NOMO-1 treated with DMSO at 0.1 percent for 48 hours (cell line): ENCODE measurements around the gene MED13L.

ENCODE experiments used
- DNase-seq: peaks from one replicate; lab custom pipeline; 2025; ENCODE audit not compliant: unreplicated experiment; lab: John Stamatoyannopoulos, UW

MED13L gene

DNA sequence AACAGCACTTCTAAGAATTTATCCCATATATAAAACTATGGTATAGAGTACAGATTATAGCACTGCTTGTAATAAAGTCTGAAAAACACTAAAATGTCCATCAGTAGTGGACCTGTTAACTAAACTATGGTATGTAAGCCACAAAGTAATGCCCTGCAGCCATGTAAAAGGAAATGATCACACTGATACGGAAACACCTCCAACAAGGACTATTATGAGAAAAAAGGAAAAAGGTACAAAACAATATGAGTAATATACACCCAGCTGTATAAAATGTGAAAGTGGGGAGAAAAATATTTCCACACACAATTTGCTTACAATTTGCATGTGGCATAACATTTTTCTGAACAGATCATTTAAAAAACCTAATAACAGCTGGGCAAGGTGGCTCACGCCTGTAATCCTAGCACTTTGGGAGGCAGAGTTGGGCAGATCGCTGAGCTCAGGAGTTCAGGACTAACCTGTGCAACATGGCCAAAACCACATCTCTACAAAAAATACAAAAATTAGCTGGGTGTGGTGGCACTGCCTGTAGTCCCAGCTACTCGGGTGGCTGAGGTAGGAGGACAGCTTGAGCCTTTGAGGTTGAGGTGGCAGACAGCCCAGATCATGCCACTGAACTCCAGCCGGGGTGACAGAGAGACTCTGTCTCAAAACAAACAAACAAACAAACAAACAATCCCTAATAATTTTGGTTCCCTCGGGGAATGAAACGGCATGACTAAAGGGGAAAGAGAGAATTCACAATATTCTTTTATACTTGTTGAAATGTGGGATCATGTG lies 250.5 kb downstream of the MED13L start:
- no peak for DNase-seq

DNA sequence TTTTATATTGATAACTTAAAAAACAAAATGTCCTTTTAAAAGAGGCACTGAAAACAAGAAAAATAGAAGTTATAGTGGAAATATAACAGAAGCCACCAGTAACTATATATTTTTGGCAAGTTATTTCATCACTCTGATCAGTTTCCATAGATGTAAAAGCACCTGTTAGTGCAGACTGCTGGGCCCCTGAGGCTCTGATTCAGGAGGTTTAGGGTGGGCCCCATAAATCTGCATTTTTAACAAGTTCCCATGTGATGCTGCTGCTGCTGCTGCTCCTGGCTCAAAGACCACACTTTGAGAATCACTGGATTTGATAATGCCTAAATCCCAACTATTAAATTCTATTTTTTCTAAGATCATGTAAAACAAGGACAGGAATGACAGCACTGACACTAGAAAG lies 251.1 kb downstream of the MED13L start:
- DNase-seq, result no peak

DNA sequence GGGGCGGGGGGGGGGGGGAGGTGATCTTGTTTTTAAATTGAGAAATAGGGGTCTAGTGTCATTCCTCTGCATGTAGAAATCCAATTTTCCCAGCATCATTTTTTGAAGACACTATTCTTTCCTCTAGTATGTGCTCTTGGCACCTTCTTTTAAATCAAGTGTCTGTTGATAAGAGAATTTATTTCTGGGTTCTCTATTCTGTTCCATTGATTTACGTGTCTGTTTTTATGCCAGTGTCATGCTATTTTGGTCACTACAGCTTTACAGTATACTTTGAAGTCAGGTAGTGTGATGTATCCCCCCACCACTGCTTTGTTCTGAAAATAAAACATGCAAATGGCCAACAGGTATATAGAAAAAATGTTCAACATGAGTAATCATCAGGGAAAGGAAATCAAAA lies 252.7 kb downstream of the MED13L start:
- DNase-seq, result no peak

DNA sequence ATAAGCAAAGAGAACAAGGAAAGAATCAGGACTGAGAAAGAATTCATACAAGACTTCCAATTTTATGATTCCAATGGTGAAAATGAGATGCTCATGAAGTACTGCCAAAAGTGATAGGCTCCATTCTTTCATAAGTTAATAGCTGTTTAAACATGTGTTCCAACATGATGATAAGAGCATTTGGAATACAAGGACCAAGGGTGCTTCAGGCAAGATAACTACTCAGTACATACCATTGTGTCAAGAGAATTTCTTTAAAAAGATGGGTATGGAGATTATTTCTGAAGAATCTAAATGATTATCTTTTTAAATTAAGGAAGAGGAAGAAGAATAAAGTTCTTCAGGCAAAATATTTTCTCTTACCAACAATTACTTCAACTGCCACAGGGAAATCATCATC lies 258.1 kb downstream of the MED13L start:
- DNase-seq, result no peak

- DNase-seq, result no peak
These were observed 259.2 kb downstream of the MED13L start for GRCh38 chr12:116018282-116018681.

DNA sequence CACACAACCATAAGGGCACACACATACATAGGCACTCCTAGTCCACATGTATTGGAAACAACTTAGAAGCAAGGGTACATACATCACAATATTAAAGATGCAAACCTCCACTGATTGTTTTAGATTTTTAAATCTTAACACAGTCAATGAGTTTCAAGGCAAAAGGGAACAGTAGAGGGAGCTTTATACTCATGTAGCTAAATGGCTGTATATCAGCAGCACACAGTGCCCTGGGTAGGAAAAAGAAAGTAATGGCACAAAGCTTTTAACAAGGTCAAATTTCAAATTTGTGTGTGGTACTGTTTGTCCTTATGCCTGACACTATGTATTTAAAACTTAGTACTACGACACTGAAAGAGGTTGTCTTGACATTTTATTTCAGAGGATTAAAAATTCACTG lies 262.0 kb downstream of the MED13L start:
- no peak for DNase-seq

DNA sequence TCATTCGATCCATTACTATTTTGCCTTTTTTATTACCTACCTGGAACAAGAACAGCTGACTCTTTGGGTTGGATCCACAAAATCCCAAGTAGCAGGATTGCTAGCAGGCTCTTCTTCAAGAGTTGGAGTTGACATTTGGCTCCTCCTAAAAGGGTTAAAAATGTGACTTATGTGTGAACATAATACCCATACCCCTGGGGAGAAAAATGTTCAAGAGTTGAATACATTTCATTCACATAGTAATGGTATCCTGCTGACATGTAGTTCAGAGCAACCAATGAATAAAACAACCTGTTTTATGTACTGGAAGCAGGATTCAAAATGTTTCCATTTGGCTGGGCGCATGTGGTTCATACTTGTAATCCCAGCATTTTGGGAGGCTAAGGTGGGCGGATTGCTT lies 264.7 kb downstream of the MED13L start:
- DNase-seq, result no peak

- no peak for DNase-seq
These were observed 266.3 kb downstream of the MED13L start for GRCh38 chr12:116011217-116011616.

- no peak for DNase-seq
These were observed 267.0 kb downstream of the MED13L start for GRCh38 chr12:116010467-116010866.

GRCh38 chr12:116009805-116010204 lies 267.7 kb downstream of the MED13L start:
- DNase-seq, result no peak

- no peak for DNase-seq
These were observed 271.4 kb downstream of the MED13L start for GRCh38 chr12:116006141-116006540.

DNA sequence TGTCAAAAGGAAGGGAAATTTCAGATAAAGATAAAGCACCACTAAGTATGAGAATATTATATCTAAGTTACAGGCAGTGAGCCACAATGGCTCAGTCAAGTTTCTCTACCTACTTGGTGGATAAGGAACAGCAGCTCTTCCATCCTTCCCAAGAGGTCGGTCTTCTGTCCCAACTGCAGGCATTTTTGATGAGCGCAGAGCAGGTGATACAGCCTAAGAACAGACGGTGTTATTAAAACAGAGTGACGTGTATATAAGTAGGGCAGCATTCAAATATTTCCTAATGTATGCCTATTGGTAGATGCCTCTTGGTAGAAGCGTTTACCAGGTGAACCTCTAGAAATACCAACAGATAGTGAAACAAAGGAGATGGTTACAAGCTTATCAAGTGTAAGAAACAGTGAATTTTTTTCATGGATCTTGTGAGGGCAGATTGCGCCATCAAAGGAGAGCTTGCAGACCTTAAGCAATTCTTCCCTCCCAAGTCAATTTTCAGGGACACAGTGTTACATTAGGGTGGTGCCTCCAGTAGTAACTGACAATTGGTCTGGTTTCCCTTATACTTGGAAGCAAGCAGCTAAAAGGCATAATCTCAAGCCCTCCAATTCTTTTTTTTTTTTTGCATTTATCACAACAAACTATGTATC lies 274.5 kb downstream of the MED13L start:
- no peak for DNase-seq

DNA sequence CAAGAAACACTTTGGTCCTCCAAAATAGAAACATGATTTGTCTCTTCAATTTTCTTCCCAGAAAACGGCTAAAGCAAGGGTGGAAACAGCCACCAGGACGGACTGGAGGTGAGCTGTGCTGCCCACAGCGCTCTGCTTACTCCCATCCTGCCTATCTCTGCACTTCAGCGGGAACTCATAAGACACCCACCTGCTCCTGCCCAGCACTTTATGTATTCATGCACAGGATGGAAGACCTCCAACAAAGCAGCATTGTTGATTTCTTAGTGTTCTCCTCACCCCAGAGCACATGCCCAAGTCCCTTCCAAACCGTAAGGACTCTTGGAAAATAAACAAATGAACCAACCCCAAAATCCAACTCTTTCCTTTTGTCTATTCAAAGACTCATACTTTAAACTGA lies 277.2 kb downstream of the MED13L start:
- no peak for DNase-seq

DNA sequence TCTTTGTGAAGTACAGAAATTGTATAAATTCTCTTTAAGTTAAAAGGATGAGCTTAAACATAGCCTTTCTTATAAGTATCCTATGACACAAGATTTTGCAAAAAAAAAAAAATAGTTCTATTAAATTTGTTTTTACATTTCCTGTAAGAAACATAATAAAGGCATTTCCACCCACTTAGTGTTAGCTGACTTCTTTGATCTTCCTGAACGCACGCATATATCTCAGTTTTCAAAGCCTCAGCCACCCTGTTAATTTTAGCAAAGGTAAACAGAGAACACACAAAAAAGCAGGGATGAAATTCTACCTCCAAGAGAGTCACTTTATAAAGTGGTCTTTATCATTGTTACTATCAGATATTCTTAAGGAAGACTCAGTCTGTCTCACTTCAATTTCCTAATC lies 277.9 kb downstream of the MED13L start:
- DNase-seq, result no peak

DNA sequence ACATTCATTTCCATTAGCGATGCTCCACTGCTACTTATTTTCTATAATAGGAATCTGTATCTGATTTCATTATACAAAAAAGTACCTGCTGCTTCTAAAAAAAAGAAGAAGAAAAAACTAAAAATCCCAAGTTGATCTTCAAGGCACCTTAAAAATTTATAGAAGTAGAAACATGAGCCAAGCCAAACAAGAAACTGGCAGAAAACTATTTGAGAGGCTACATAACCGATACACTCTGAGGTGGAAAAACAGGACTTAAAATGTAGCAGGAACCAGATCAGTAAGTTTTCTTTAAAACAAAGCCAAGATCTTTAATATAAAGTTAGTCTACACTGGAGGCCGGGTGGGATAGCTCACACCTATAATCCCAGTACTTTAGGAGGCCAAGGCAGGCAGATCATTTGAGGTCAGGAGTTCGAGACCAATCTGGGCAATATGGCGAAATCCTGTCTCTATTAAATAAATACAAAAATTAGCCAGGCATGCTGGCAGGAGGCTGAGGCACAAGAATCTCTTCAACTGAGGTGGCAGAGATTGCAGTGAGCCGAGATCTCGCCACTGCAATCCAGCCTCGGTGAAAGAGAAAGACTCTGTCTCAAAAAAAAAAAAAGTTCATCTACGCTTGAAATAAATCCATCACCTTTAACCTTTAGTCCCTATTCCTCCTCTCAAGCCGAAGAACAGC lies 278.6 kb downstream of the MED13L start:
- DNase-seq, result no peak

DNA sequence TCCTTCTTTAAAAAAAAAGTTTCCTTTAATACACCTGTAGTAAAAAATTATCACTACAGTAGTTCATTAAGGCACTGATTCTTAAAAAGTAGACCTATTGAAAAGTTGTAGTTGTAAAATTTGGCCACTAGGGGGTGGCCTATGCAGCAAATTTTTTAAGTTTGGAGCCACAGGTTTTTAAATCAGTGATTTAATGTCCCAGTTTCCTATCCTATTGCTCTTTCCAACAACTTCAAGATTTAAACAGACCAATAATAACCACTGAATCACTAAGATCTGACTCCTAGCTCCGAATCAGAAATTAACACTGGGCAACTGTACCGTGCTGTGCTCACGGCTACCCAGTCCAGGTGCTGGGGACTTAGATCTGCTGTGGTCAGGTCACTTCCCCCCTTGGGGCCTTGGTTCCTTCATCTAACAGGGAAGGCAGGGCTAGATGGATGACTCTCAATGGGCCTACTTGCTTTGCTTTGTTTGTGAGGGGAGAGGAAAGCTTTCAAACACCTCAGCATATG lies 279.3 kb downstream of the MED13L start:
- DNase-seq, result peak; percentile 56

DNA sequence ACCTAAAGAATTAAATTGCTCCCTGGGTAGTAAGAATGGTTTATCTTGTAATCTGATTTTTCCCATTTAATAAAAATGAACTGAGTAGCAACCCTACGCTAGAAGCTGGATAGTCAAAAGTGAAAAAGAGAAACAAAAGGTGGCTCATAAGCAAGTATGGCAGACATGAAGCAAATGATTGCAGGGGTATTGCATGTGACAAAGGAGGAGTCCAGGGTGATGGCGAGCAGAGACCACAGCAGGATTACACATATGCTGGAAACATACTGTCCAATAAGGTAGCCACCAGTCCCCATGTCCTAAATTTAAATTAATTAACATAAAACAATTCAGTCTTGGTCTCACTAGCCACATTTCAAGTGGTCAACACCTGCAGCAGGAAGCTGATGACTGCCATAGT lies 283.8 kb downstream of the MED13L start:
- no peak for DNase-seq

DNA sequence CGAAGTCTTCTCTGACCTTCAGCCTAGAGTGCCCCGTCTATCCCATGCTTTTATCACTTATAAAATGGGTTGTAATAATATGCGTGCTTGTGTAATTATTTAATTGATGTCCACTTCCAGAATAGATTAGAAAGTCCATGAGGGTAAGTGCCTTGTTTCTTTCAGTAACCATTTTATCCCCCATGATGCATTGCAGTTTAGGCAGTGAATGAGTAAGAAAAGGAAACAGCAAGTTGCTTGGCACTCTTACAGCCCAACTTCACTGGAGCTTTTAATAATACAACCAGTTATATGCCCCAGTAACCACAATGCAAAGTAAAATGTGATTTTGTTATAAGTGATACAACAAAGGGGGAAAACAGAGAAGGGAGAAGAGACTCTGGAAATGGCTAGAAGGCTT lies 287.3 kb downstream of the MED13L start:
- DNase-seq, result no peak

DNA sequence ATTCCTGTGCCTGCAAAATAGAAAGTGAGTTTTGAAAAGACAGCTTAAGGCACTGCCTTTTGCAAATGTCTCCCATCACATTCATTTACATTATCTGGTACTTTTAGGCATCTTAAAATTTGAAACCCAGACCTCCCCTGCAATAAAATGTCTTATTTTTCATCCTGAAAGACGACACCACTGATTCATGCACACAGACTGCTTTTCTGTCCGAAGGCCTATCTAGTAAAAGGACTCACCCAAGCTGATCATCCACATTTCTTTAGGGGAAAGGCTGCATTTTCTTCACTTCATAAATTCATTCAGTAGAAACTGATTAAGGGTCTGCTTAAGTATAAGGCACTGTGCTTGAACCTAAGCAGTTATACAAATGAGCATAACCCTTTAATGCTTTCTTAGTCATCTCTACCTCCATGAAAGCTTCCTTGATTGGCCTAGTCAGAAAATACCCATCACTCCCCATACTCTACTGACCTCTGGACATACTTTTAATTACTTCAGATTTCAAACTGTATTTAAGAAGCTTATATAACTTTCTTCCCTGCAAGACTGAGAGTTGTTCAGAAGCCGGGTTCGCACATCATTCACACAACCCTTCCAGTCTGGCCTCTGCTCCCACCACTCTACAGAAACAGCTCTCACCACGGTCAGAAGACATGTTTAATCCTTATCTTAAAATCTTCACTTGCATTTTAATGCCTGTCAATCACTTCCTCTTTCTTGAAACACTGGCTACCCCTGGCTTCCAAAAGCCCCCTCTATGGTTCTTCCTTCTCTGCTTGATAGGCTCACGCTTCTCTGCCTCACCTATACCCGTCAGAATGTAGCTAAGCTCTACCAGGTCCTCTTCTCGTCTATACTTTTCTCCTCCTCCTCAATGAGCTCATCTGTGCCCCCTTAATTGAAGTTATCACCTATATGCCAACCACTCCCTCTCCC lies 288.6 kb downstream of the MED13L start:
- no peak for DNase-seq

DNA sequence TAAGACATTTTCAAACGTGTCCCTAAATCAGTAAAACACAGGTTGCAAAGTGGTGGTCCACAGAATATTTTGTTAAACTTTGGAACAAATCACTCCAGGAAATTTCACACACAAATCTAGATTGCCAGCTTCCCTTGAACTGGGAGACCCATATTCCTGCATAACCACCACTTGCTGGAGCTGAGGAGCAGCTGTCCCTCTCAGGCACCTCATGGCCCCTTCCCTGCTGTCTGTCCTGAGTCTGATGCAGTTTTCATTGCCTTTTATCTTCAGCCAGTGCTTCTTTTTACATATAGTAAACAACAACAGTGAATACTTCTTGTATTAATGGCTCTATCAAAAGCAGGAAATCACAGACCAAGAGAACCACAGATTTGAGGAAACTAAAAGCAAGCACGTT lies 289.3 kb downstream of the MED13L start:
- DNase-seq, result no peak

DNA sequence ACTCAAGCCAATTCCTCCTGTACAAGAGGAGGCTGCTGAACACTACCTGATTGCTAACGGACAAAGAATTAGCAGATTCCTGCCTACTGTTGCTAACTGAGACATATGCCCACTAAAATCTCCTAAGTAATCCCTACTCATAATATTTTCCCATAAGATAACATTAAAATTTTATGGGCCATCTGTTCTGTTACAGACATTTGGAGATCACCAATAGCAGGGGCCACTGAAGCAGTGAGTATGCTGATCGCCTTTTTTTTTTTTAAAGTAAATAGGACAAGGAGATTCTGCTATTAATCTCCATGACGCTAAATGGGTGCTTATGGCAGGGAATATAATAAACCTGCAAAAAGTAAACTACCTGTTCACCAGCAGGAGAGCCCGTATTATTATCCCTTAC lies 292.9 kb downstream of the MED13L start:
- no peak for DNase-seq
